GM10847 (cell line): Measurements from ENCODE around the gene SEMA3A.

Experiments used
- POLR2A ChIP-seq: IDR thresholded peaks from 2 replicates; pipeline ENCODE4 v1.6.1; 2011; ENCODE audit not compliant: insufficient read length; ENCODE audit errors: extremely low read depth

The SEMA3A gene

GRCh38 chr7:83921941-83922607, 272.5 kb downstream of the SEMA3A start:
- no peak for TF ChIP-seq POLR2A

- no peak for TF ChIP-seq POLR2A
Measured at GRCh38 chr7:83921271-83921940, 273.2 kb downstream of the SEMA3A start.

DNA sequence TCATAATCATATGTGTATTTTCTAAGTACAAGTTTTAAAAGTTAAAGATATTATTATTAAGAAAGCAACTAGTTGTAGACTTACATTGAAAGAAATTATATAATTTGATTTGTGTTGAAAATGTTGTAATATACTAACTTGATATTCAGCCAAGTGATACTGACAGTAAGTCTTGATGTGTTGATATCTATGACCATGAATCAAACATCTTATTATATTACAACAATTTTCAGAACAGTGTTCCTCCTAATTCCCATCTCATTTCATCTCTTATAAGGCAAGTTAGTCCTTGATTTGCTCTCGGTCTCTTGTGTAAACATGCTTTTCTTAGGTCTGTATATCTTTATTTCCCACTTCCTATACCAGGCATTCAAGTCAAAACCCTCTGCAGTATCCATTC, 276.4 kb downstream of the SEMA3A start:
- TF ChIP-seq POLR2A = no peak

DNA sequence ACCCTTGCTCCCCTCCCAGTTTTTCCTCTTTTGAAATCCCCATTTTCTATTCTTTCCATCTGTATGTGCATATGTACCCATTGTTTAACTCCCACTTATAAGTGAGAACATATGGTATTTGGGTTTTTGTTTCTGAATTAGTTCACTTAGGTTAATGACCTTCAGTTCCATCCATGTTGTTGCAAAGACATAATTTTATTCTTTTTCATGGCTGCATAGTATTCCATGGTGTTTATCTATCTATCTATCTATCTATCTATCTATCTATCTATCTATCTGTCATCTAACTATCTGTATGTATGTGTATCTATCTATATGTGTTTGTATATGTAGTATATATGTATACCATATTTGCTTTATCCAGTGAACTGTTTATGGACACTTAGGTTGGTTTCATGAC, 281.4 kb downstream of the SEMA3A start:
- no peak for TF ChIP-seq POLR2A

- TF ChIP-seq POLR2A = no peak
Measured at GRCh38 chr7:83908526-83908925, 286.1 kb downstream of the SEMA3A start.
